Measurements from ENCODE around the gene COL15A1.

DNA sequence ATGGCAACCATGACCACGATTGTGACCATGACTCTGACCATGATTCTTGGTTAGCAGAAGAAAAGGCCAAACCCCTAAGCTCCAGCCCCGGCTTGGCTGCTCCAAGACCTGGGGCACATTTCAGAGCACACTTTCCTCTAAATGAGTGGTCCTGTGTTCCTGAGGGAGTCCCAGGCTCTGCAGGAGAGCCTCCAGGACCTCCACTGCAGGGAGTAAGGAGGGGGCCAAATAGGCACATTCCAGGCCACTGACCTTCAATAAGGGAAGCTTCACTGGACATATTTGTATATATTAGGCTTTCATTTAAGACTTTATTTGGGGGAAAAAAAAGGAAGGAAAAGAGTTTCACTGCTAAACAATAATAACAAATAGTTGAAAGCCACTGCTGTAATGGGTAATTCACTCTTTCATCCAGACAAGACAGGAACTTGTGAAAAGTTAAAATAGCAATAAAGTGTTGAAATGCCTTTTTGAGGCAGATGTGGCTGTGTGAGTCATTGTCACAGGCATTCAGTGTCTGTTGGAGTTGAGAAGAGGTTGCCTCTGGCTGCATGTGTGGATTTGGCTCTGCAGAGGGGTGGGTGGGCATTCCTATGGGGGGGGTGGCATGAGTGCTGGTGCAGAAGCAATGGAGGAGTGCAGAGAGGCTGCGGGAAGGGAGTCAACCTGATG lies 97.3 kb downstream of the COL15A1 start:
- TF ChIP-seq, protein P1, sequence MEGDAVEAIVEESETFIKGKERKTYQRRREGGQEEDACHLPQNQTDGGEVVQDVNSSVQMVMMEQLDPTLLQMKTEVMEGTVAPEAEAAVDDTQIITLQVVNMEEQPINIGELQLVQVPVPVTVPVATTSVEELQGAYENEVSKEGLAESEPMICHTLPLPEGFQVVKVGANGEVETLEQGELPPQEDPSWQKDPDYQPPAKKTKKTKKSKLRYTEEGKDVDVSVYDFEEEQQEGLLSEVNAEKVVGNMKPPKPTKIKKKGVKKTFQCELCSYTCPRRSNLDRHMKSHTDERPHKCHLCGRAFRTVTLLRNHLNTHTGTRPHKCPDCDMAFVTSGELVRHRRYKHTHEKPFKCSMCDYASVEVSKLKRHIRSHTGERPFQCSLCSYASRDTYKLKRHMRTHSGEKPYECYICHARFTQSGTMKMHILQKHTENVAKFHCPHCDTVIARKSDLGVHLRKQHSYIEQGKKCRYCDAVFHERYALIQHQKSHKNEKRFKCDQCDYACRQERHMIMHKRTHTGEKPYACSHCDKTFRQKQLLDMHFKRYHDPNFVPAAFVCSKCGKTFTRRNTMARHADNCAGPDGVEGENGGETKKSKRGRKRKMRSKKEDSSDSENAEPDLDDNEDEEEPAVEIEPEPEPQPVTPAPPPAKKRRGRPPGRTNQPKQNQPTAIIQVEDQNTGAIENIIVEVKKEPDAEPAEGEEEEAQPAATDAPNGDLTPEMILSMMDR (IDR thresholded peaks at IDR 0.05 in 4 of 5, conservative IDR thresholded peaks at IDR 0.05 in 1 of 5) = no peak
- no peak for TF ChIP-seq POLR2A (IDR thresholded peaks at IDR 0.05)

Measured in gastrocnemius medialis (tissue), 4 donors.